Measurements from ENCODE around the gene TCAP. TPM values are rescaled to one million over a fixed set of nuclear protein-coding genes. Genes with fewer than 3 reads are reported as not detected.
A peak's percentile ranks its signal among the peaks of the same experiment; 100 is the strongest.

The TCAP gene
- total RNA-seq, 1 experiment from 2014 or later = 2.1 TPM

DNA sequence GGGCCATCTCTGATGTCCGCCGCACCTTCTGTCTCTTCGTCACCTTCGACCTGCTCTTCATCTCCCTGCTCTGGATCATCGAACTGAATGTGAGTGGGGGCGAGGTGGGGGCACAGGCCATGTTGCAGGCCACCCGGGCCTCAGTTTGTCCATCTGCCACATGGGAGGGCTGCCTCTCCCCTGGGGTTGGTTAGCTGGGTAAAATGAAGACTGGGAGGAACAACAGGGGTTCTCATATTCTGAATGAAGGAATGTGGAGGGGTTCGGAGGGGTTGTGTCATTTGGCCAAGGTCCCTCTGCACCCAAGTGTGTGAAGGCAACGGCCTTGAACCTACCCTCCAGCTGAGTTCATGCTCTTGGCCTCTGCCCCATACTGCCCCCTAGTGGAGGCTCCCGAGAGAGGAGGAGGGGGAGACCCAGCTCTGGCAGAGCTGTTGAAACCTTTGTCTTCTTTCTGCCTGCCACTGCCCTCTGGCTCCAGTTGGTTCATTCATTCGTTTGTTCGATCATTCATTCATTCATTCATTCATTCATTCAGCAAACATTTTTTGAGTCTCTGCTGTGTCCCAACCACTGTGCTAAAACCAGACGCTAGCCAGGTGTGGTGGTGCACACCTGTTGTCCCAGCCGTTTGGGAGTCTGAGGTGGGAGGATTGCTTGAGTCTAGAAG lies 11.4 kb upstream of the TCAP start:
- H4K91ac ChIP-seq (ENCODE audit: insufficient read length, low read depth, low read length) = no peak overlapping the region
- no peak overlapping the region for H3K27ac ChIP-seq (ENCODE audit: insufficient read length, low read depth, low read length)
- peaks cover 29 to 66% of the 10 kb centered on the region in 2 experiments for H3K4me1 Mint-ChIP-seq
- H3K4me1 ChIP-seq (ENCODE audit: insufficient read depth, low read length) = peaks cover 9% of the 10 kb centered on the region; the same call in 1 of the 2 replicates
- H3K9me3 ChIP-seq (ENCODE audit: control insufficient read depth, low read depth, low read length) = no peaks in the 10 kb centered on the region
- no peaks in the 10 kb centered on the region for H4K20me1 ChIP-seq (ENCODE audit: control insufficient read depth, insufficient read depth, insufficient read length)
- H3K4me2 ChIP-seq (ENCODE audit: insufficient read depth, insufficient read length, low read length) = no peak overlapping the region
- H3K36me3 Mint-ChIP-seq (ENCODE audit: insufficient read depth in 1 of 3, low read depth in 3 of 3) = peaks cover 0 to 23% (median 4%) of the 10 kb centered on the region in 3 experiments; a peak in 6 of 7 replicates
- WGBS (ENCODE audit: extremely low coverage, insufficient read length, low lambda C conversion rate) = no CpG with 5 or more reads among the region's 14 CpGs
- peak; percentile 90 for DNase-seq
- no peaks in the 10 kb centered on the region for H3K79me2 ChIP-seq (ENCODE audit: insufficient read depth, low read length)
- peak; percentile 96 for TF ChIP-seq CTCF (conservative IDR thresholded peaks at IDR 0.05)
- H3K27me3 Mint-ChIP-seq (ENCODE audit: low read depth) = no peaks in the 10 kb centered on the region
- no peaks in the 10 kb centered on the region for H3K23me2 ChIP-seq (ENCODE audit: insufficient read length, low read depth, low read length, poor library complexity, severe bottlenecking)
- peak overlapping the region; percentile 6 to 79 (median 10); a peak in 4 of 7 replicates for H3K27ac Mint-ChIP-seq
- H2AK5ac ChIP-seq (ENCODE audit: insufficient read length, low read length) = no peak overlapping the region
- no peak overlapping the region for H3K4ac ChIP-seq (ENCODE audit: low read depth, low read length)
- H2BK120ac ChIP-seq (ENCODE audit: low read depth, low read length, poor library complexity, severe bottlenecking) = no peak overlapping the region
- no peak overlapping the region for H2BK15ac ChIP-seq (ENCODE audit: low read depth, low read length)
- no peak overlapping the region for H2BK12ac ChIP-seq (ENCODE audit: insufficient read length, low read depth, low read length)
- no peak overlapping the region for H2AFZ ChIP-seq (ENCODE audit: low read length)
- no peak overlapping the region for H3K14ac ChIP-seq (ENCODE audit: insufficient read depth, low read length)
- no peaks in the 10 kb centered on the region for H3K9me3 Mint-ChIP-seq
- H3K27me3 ChIP-seq (ENCODE audit: insufficient read depth, low read length) = no peaks in the 10 kb centered on the region
- H4K5ac ChIP-seq (ENCODE audit: insufficient read length, low read depth, low read length) = no peak overlapping the region
- H4K8ac ChIP-seq (replicated peaks; ENCODE audit: insufficient read length, low read depth, low read length) = no peak overlapping the region
- H3K23ac ChIP-seq (ENCODE audit: insufficient read length, low read depth, low read length) = no peak overlapping the region
- H3K4me3 Mint-ChIP-seq = no peak overlapping the region; a peak in 1 of 5 replicates
- no peak overlapping the region for H3K56ac ChIP-seq (ENCODE audit: insufficient read length, low read depth, low read length)
- no peak overlapping the region for H2BK20ac ChIP-seq (ENCODE audit: low read depth, low read length, poor library complexity, severe bottlenecking)
- H2BK5ac ChIP-seq (ENCODE audit: insufficient read length, low read length) = no peak overlapping the region
- H3K18ac ChIP-seq (ENCODE audit: insufficient read length, low read depth, low read length) = no peak overlapping the region
- H3K9ac ChIP-seq (ENCODE audit: extremely low read depth, insufficient read length, low read length) = no peak overlapping the region
- H3K79me1 ChIP-seq (ENCODE audit: insufficient read depth, low read depth, low read length, poor library complexity, severe bottlenecking) = no peaks in the 10 kb centered on the region
- no peak overlapping the region for H3T11ph ChIP-seq (ENCODE audit: low read length)
